OCI-LY1 (cell line): Measurements from ENCODE around the gene DIABLO.

Source experiments
- H2AFZ ChIP-seq: fragments of 200-600 bp; sonication (generic), shearing (Covaris generic); 2 replicates; pipeline ENCODE4 v1.6.0; 2014; ENCODE audit warnings: antibody characterized with exemption, mild to moderate bottlenecking, low read length
- H3F3A ChIP-seq: fragments of 200-600 bp; sonication (generic), shearing (Covaris generic); 2 replicates; pipeline ENCODE4 v1.6.0; 2014; ENCODE audit warnings: mild to moderate bottlenecking, antibody characterized with exemption, low read length, moderate library complexity; ENCODE audit not compliant: insufficient read depth
- H3K27ac ChIP-seq: fragments of 200-600 bp; sonication (generic); 2 replicates; pipeline ENCODE4 v1.5.1; 2014; ENCODE audit warnings: low read length, mixed run types, mild to moderate bottlenecking, low read depth; ENCODE audit not compliant: poor library complexity, severe bottlenecking
- H3K27me3 ChIP-seq: fragments of 200-600 bp; sonication (generic); 2 replicates; pipeline ENCODE4 v1.6.0; 2014; ENCODE audit warnings: antibody characterized with exemption, mild to moderate bottlenecking, low read length, moderate library complexity; ENCODE audit not compliant: insufficient read depth
- H3K36me3 ChIP-seq: fragments of 200-600 bp; sonication (generic); 2 replicates; pipeline ENCODE4 v1.6.1; 2014; ENCODE audit warnings: mild to moderate bottlenecking, antibody characterized with exemption, low read length, moderate library complexity, mixed read lengths; ENCODE audit not compliant: insufficient read depth
- H3K4me1 ChIP-seq: fragments of 200-600 bp; sonication (generic); 2 replicates; pipeline ENCODE4 v1.5.1; 2014; ENCODE audit warnings: mild to moderate bottlenecking, low read length, moderate library complexity; ENCODE audit not compliant: insufficient read depth, severe bottlenecking
- H3K4me2 ChIP-seq: fragments of 200-600 bp; sonication (generic), shearing (Covaris generic); 2 replicates; pipeline ENCODE4 v1.6.1; 2014; ENCODE audit warnings: low read length
- H3K4me3 ChIP-seq: fragments of 200-600 bp; sonication (generic); 2 replicates; pipeline ENCODE4 v1.5.1; 2014; ENCODE audit warnings: low read length, low read depth, mild to moderate bottlenecking, mixed read lengths; ENCODE audit not compliant: poor library complexity, severe bottlenecking
- H3K79me2 ChIP-seq: fragments of 200-600 bp; shearing (Covaris generic); 2 replicates; pipeline ENCODE4 v1.6.1; 2016; ENCODE audit warnings: mixed run types, low read length, mixed read lengths; ENCODE audit not compliant: insufficient read depth
- H3K9ac ChIP-seq: fragments of 200-600 bp; sonication (generic), shearing (Covaris generic); 2 replicates; pipeline ENCODE4 v1.6.1; 2014; ENCODE audit warnings: mild to moderate bottlenecking, low read length, mixed read lengths
- H3K9me2 ChIP-seq: fragments of 200-600 bp; sonication (generic), shearing (Covaris generic); 2 replicates; pipeline ENCODE4 v1.6.1; 2014; ENCODE audit warnings: low read depth, mild to moderate bottlenecking, low read length, mixed read lengths
- H3K9me3 ChIP-seq: fragments of 200-600 bp; shearing (Covaris generic); 2 replicates; pipeline ENCODE4 v1.6.1; 2014; ENCODE audit warnings: low read length, mixed read lengths
- H4K20me1 ChIP-seq: fragments of 200-600 bp; sonication (generic), shearing (Covaris generic); 2 replicates; pipeline ENCODE4 v1.6.0; 2016; ENCODE audit warnings: mild to moderate bottlenecking, low read length; ENCODE audit not compliant: insufficient read depth
- EZH2 ChIP-seq: fragments of 200-600 bp; sonication (generic), shearing (Covaris generic); IDR thresholded peaks from 2 replicates; pipeline ENCODE4 v1.8.0; 2017; ENCODE audit warnings: borderline replicate concordance, mixed run types, mild to moderate bottlenecking, antibody characterized with exemption, low read length, moderate library complexity, mixed read lengths
- TF ChIP-seq, protein P1 (sequence below): fragments of 200-600 bp; sonication (generic), shearing (Covaris generic); IDR thresholded peaks from 2 replicates; pipeline ENCODE4 v1.5.1; 2017; ENCODE audit warnings: mild to moderate bottlenecking, antibody characterized with exemption, low read length, moderate library complexity, mixed read lengths

DIABLO gene

DNA sequence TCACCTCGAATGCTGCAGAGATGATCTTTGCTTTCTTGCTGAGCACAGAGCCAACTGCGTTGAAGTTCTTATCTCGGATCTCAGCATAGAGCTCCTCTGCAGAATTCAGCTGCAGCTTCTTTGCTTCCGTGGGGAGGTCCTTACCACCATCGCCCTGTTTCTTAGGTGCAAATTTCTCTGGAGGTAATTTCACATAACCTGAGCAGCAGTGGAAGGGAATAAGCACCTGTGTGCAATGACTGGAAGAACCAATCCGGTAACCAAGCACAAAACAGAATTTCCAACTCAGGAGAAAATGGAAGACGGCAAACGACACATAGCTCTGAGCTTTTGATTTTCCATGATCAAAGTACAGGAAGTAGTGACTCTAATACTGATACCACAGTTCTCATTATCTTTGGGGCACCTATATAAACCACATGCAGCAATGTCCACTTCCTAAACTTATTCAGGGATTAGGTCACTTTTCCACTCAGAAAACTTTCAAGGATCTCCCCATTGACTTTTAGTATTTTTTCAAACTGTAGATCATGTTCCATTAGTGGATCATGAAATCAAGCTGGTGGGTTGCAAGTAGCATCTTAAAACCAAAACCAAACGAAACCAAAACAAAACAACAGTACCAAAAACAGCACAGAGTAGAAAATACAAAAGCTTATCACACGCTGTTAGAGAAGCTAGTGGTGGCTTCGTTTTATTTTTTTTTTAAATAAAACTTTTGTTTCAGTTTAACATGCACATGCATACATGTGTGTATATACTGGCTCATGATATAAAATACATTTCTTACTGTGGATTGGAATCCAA lies 18.9 kb upstream of the DIABLO start:
- H2AFZ ChIP-seq, result peak overlapping the region; percentile 15; the same call in 1 of the 2 replicates
- H3K9me3 ChIP-seq, result no peaks in the 10 kb centered on the region
- no peak for TF ChIP-seq EZH2
- TF ChIP-seq, protein P1, sequence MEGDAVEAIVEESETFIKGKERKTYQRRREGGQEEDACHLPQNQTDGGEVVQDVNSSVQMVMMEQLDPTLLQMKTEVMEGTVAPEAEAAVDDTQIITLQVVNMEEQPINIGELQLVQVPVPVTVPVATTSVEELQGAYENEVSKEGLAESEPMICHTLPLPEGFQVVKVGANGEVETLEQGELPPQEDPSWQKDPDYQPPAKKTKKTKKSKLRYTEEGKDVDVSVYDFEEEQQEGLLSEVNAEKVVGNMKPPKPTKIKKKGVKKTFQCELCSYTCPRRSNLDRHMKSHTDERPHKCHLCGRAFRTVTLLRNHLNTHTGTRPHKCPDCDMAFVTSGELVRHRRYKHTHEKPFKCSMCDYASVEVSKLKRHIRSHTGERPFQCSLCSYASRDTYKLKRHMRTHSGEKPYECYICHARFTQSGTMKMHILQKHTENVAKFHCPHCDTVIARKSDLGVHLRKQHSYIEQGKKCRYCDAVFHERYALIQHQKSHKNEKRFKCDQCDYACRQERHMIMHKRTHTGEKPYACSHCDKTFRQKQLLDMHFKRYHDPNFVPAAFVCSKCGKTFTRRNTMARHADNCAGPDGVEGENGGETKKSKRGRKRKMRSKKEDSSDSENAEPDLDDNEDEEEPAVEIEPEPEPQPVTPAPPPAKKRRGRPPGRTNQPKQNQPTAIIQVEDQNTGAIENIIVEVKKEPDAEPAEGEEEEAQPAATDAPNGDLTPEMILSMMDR, result no peak
- H3K79me2 ChIP-seq, result no peaks in the 10 kb centered on the region
- H3K9ac ChIP-seq, result peak overlapping the region; percentile 37
- no peaks in the 10 kb centered on the region for H3K27me3 ChIP-seq
- H4K20me1 ChIP-seq, result no peaks in the 10 kb centered on the region
- H3F3A ChIP-seq, result no peaks in the 10 kb centered on the region
- peak overlapping the region; percentile 27 for H3K4me3 ChIP-seq
- H3K4me2 ChIP-seq, result peak overlapping the region; percentile 69
- H3K36me3 ChIP-seq, result peaks cover 25% of the 10 kb centered on the region; the same call in 1 of the 2 replicates
- H3K27ac ChIP-seq, result peak overlapping the region; percentile 68
- no peaks in the 10 kb centered on the region for H3K9me2 ChIP-seq
- peaks cover 22% of the 10 kb centered on the region for H3K4me1 ChIP-seq

DNA sequence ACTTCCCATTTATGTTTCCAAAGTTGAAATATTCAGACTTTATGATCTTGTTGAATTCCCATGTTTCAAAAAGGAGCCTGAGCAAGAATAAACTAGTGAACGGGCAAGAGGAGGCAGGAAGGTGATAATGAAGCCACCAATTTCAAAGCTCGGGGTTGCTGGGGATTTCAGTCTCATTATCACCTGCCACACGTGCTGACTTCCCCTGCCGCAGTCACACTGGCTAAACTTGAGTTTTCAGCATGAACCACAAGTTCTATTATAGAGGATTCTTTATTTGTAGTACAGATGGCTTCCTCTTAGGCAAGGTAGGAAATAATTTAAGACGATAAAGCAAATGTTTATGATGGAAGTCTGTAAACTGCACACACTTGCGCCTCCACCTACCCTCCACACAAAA lies 18.1 kb upstream of the DIABLO start:
- no peaks in the 10 kb centered on the region for H3K9me2 ChIP-seq
- H3K4me1 ChIP-seq, result peaks cover 22% of the 10 kb centered on the region
- H3F3A ChIP-seq, result no peaks in the 10 kb centered on the region
- H2AFZ ChIP-seq, result no peak overlapping the region
- H3K27ac ChIP-seq, result peak overlapping the region; percentile 68
- H3K36me3 ChIP-seq, result peaks cover 21% of the 10 kb centered on the region; the same call in 1 of the 2 replicates
- no peaks in the 10 kb centered on the region for H3K9me3 ChIP-seq
- H4K20me1 ChIP-seq, result no peaks in the 10 kb centered on the region
- no peaks in the 10 kb centered on the region for H3K79me2 ChIP-seq
- peak overlapping the region; percentile 69 for H3K4me2 ChIP-seq
- H3K9ac ChIP-seq, result no peak overlapping the region; the same call in 1 of the 2 replicates
- no peaks in the 10 kb centered on the region for H3K27me3 ChIP-seq
- peak overlapping the region; percentile 27 for H3K4me3 ChIP-seq
- TF ChIP-seq, protein P1, result no peak
- TF ChIP-seq EZH2, result no peak

DNA sequence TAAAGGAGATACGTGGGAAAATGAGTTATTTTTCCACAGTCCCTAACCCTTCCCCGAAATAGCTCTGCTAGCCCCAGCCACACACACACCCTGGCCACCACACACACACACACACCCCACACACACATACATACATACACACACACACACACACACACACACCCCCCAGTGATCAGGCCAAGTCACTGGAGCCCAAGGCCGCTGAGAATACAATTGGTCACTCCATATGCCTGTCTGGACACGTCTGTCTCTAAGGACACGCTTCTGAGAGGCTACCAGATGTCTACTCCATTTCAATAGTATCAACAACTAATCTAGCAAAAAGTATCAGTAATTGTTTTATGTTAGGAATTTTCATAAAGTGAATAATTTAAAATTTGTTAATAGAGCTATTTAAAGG lies 13.0 kb upstream of the DIABLO start:
- H2AFZ ChIP-seq, result no peak overlapping the region
- no peaks in the 10 kb centered on the region for H3K27me3 ChIP-seq
- H3K79me2 ChIP-seq, result no peaks in the 10 kb centered on the region
- no peak overlapping the region for H3K9ac ChIP-seq
- no peaks in the 10 kb centered on the region for H4K20me1 ChIP-seq
- no peaks in the 10 kb centered on the region for H3K9me3 ChIP-seq
- no peak overlapping the region for H3K4me3 ChIP-seq
- no peaks in the 10 kb centered on the region for H3F3A ChIP-seq
- no peak overlapping the region for H3K4me2 ChIP-seq
- TF ChIP-seq, protein P1, result no peak
- H3K36me3 ChIP-seq, result peaks cover 36% of the 10 kb centered on the region; the same call in 1 of the 2 replicates
- no peak overlapping the region for H3K27ac ChIP-seq
- H3K4me1 ChIP-seq, result peaks cover 4% of the 10 kb centered on the region
- H3K9me2 ChIP-seq, result no peaks in the 10 kb centered on the region
